ENCODE results near the gene TCERG1L. TPM values are rescaled to one million over a fixed set of nuclear protein-coding genes. Genes with fewer than 3 reads are reported as not detected.
"Not testable (repeated sequence)": the region's sequence is repeated elsewhere in the genome, so short reads cannot be mapped to it uniquely, and the experiment has no call there.

The TCERG1L gene
- total and polyA plus RNA-seq, 11 donors, result 0.11 to 0.25 TPM; not detected in 9

- Histone ChIP-seq H3K9me3 (no peaks in the 10 kb centered on the region), H3K4me1 (no peaks in the 10 kb centered on the region), H3K27ac (no peak overlapping the region), H3K4me3 (no peak overlapping the region), H3K27me3 (peaks cover 0 to 9% (median 0%) of the 10 kb centered on the region in 9 donors), H3K36me3 (no peaks in the 10 kb centered on the region)
- no peak for ATAC-seq
- DNase-seq, result no peak
- TF ChIP-seq POLR2A (IDR thresholded peaks at IDR 0.05), result no peak
- TF ChIP-seq CTCF (IDR thresholded peaks at IDR 0.05), result no peak
- intact Hi-C loops (cut with DNase I), result no loop called here
- WGBS, 4 donors, result 90 to 92% (median 92%) methylated on average over 3 to 8 of the region's 8 CpGs
Observed at GRCh38 chr10:131079314-131079713, 232.2 kb downstream of the TCERG1L start.

GRCh38 chr10:131078882-131079280 lies 232.6 kb downstream of the TCERG1L start:
- DNase-seq, H3K36me3 ChIP-seq: not testable (repeated sequence)
- 86 to 93% (median 89%) methylated on average over 14 to 19 of the region's 19 CpGs for WGBS, 4 donors

GRCh38 chr10:131078131-131078881 lies 233.2 kb downstream of the TCERG1L start:
- 83 to 87% (median 86%) methylated on average over 16 to 18 of the region's 18 CpGs for WGBS, 4 donors
- Histone ChIP-seq H3K36me3 (no peaks in the 10 kb centered on the region), H3K4me3 (no peak overlapping the region), H3K27ac (no peak overlapping the region), H3K9me3 (no peaks in the 10 kb centered on the region), H3K4me1 (no peaks in the 10 kb centered on the region), H3K27me3 (peaks cover 0 to 7% (median 0%) of the 10 kb centered on the region in 9 donors)
- intact Hi-C loops (cut with DNase I), result no loop called here
- DNase-seq, result no peak
- TF ChIP-seq POLR2A (IDR thresholded peaks at IDR 0.05), result no peak
- TF ChIP-seq CTCF (IDR thresholded peaks at IDR 0.05), result no peak
- ATAC-seq, result no peak

More at GRCh38 chr10:131078882-131079280, 232.6 kb downstream of the TCERG1L start:
- H3K4me1 ChIP-seq; intact Hi-C loops (cut with DNase I); H3K27me3 ChIP-seq; ATAC-seq; H3K27ac ChIP-seq; H3K9me3 ChIP-seq; H3K4me3 ChIP-seq: not testable (repeated sequence)

- DNase-seq (no peak), ATAC-seq (no peak)
- Histone ChIP-seq H3K36me3 (no peaks in the 10 kb centered on the region), H3K27me3 (peaks cover 0 to 7% (median 0%) of the 10 kb centered on the region in 9 donors), H3K4me3 (no peak overlapping the region), H3K27ac (no peak overlapping the region), H3K4me1 (no peaks in the 10 kb centered on the region), H3K9me3 (no peaks in the 10 kb centered on the region)
- 75 to 86% (median 78%) methylated on average over 6 of the region's 6 CpGs for WGBS, 4 donors
- intact Hi-C loops (cut with DNase I), result no loop called here
- TF ChIP-seq CTCF (IDR thresholded peaks at IDR 0.05) (no peak), POLR2A (IDR thresholded peaks at IDR 0.05) (no peak)
Observed at GRCh38 chr10:131077724-131078123, 233.8 kb downstream of the TCERG1L start.
